Measurements from ENCODE around the gene CNPPD1.

The CNPPD1 gene

DNA sequence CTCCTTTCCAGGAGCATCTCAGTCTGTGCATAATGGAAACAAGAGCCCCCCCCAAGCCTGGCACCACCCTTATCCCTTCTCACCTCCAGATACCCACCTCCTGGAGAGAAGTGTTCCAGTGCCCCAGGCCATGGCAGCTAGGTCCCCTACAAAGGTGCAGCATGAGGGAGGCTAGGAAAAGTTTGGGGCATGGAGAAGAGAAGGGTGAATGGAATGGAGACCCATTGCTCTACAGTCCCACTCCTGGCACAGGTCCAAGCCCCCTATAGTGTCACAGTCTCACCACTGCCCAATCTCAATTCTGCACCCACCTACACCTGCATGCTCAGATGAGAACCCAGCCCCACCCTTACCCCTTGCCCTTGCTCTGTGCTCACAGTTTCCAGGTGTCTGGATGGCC, 7.8 kb downstream of the CNPPD1 start:
- Mint-ChIP-seq H3K4me3 (no peak overlapping the region), H3K9me3 (no peaks in the 10 kb centered on the region), H3K36me3 (peaks cover 19% of the 10 kb centered on the region), H3K27me3 (no peaks in the 10 kb centered on the region), H3K4me1 (peaks cover 9% of the 10 kb centered on the region), H3K27ac (no peak overlapping the region)
- CTCF ChIA-PET, result interaction anchor here (3.6 to 5.6 kb wide), 2 partner anchors 42 to 126 kb away, joined by 33 to 70 read pairs; no protein-coding TSS in a partner anchor
- DNase-seq, result no peak

DNA sequence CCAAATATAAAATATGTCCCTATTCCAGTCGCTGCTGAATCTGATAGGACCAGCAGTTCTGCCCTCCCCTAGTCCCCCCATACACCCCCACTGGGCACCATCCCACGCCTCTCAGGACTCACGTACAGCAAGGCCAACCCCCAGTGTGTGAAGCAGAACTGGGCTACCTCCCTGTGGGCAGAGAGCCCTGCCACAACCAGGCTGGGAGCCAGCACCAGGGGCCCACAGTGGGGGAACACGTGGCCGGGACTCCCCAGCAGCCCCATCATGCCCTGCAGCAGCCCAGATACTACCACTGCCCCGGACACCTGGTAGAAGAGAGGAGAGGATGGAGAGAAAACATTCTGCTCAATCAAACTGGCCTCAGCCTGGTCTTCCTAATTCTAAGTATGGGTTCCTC, 8.2 kb downstream of the CNPPD1 start:
- Mint-ChIP-seq H3K4me1 (peaks cover 8% of the 10 kb centered on the region), H3K36me3 (peaks cover 15% of the 10 kb centered on the region), H3K27me3 (no peaks in the 10 kb centered on the region), H3K4me3 (no peak overlapping the region), H3K27ac (no peak overlapping the region), H3K9me3 (no peaks in the 10 kb centered on the region)
- CTCF ChIA-PET, result no interaction called here
- no peak for DNase-seq

DNA sequence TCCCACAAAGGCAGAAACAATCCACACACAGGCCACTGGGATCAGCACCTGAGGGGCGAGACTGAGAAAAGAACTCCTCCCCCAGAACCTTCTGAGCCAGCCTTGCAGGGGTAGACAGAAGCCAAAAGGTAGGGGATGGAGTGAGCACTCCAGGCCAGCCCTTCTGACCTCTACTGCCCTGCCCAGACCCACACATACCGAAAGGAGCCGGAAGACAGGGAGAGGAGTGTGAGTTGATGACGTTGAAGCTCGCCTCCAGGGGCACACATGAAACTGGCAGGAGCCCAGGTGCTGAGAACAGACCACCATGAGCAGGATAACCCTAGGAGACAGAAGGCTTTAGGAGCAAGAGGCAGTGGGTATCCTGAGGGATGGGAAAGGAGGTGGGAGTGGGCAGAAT, 8.7 kb downstream of the CNPPD1 start:
- peaks cover 12% of the 10 kb centered on the region for H3K36me3 Mint-ChIP-seq
- H3K9me3 Mint-ChIP-seq, result no peaks in the 10 kb centered on the region
- H3K4me3 Mint-ChIP-seq, result no peak overlapping the region
- no peak for DNase-seq
- no peak overlapping the region for H3K27ac Mint-ChIP-seq
- peaks cover 4% of the 10 kb centered on the region for H3K4me1 Mint-ChIP-seq
- CTCF ChIA-PET, result no interaction called here
- H3K27me3 Mint-ChIP-seq, result no peaks in the 10 kb centered on the region

DNA sequence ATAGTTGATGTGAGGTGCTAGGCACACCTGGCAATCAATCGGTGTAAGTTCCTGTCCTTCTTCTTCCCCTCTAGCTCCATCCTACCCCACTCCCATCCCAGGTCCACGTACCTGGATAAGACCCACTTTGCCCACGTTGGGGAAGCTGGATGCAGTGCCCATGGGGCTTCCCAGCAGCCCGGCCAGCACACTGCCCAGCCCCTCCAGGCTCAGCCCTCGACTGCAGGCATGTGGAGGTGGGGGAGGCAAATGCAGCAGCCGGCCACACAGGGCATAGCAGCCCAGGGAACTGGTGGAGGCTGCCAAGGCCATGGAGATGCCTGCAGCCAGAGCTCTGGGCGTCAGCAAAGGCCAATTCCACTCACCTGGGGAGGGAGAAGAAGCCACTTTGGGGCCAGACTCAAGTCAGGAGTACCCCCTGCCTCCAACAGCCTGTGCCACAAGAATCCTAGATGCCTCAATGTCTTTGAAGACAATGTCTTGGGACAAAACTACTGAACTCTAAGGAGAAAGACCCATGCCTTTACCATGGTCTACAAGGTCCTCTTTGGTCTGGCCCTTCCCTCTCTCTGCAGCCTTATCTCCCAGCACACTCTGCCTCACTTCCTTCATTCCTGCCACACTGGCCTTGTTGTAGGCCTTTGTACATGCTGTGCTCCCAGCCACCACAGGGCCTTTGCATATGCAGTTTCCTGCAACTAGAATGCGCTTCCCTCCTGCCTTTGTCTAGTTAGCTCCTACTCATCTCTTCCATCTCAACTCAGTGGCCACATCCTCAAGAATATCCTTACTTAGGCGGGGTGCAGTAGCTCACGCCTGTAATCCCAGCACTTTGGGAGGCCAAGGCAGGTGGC, 11.4 kb downstream of the CNPPD1 start:
- Mint-ChIP-seq H3K36me3 (no peaks in the 10 kb centered on the region), H3K9me3 (no peaks in the 10 kb centered on the region), H3K27me3 (no peaks in the 10 kb centered on the region), H3K4me1 (peaks cover 11% of the 10 kb centered on the region), H3K27ac (no peak overlapping the region), H3K4me3 (no peak overlapping the region)
- CTCF ChIA-PET, result interaction anchor here (1.0 to 3.0 kb wide), 7 partner anchors 9 to 130 kb away, joined by 3 to 9 read pairs (median 4); partner anchors contain the start of gene CNPPD1
- DNase-seq, result no peak

DNA sequence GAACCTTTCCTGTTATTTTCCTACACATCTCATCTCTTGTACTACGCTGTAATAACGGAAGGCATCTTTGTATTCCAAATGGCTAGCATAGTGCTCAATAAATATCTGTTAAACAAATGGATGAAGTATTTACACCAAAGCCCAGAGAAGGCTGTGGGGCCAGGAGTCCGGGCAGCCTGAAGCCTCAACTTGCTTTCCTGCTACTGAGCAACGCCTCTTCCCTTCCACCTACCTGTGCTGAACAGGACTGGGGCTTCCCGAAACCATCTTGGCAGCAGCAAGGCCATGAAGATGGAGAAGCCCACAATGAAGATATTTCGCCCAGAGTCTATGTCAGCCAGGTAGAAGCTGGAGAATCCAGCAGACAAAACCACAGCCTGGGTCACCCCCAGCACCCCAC, 13.6 kb downstream of the CNPPD1 start:
- no peaks in the 10 kb centered on the region for H3K27me3 Mint-ChIP-seq
- CTCF ChIA-PET, result interaction anchor here (0.7 to 2.1 kb wide), 2 partner anchors 9 to 132 kb away, joined by 4 to 9 read pairs; no protein-coding TSS in a partner anchor
- no peaks in the 10 kb centered on the region for H3K9me3 Mint-ChIP-seq
- H3K4me3 Mint-ChIP-seq, result no peak overlapping the region
- DNase-seq, result no peak
- H3K36me3 Mint-ChIP-seq, result peaks cover under 1% of the 10 kb centered on the region
- H3K27ac Mint-ChIP-seq, result no peak overlapping the region
- peaks cover 27% of the 10 kb centered on the region for H3K4me1 Mint-ChIP-seq

DNA sequence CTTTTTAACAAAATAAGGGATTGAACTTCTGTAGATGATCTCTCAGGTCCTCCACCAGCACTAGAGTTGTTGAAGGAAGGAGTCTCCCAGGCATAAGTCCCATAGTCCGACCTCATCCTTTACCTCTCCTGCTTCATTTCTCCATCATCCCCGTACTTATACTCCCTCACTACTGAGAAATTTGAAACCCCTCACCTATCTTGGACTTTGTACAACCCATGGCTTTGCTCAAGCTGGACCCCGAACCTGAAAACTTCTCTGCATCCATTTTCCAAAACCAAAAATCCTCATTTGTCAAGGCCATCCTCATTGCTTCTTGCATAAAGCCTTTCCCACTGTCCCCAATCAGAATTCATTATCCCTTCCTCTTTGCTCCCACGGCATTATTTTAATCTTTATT, 15.6 kb downstream of the CNPPD1 start:
- peaks cover 27% of the 10 kb centered on the region for H3K4me1 Mint-ChIP-seq
- H3K9me3 Mint-ChIP-seq, result no peaks in the 10 kb centered on the region
- H3K4me3 Mint-ChIP-seq, result peak overlapping the region; percentile 90
- no peak overlapping the region for H3K27ac Mint-ChIP-seq
- peaks cover 13% of the 10 kb centered on the region for H3K36me3 Mint-ChIP-seq
- H3K27me3 Mint-ChIP-seq, result no peaks in the 10 kb centered on the region
- no peak for DNase-seq
- CTCF ChIA-PET, result interaction anchor here (3.2 to 3.9 kb wide), 2 partner anchors 10 to 132 kb away, joined by 18 to 50 read pairs; partner anchors contain the start of gene SLC23A3

DNA sequence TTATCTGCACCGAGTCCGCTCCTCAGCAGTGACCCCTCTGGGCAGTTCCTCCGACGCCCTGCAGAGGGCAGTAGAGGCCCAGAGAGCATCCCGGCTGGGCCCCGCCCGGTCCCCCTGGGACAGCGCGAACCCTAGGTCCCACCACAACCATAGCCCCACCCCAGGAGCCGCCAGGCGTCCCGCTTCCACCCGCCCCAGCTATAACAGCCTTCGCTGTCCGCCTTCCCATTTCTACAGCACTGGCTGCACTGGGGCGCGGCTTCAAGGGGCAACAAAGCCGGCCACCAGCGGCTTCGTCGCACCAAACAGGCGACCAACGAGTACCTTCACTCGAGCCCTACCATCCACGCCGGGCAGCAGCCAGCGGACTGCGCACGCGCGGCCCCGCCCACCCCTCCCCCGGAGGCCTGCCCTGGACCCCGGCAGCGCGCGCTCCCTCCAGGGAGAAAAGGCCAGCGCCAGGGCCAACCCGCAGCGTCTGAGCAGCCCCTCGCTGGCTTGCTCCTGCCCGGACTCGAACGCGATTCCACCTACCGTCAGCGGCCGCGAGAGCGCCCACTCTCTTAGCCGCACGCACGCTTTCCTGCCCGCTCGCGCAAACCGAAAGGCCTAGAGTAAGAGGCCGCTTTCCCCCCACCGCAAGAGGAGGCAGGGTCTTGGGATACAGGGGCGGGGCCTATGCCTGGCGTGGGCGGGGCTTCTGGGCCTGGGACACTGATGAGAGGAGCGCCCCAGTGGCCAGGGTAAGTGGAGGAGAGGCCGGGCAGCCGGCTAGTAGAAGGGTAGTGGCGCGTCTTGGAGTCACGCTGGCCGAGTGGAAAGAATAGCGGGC, 16.3 kb downstream of the CNPPD1 start, which contains the start of gene NHEJ1:
Gene NHEJ1 (minus strand): TSS at position 630 of the 832 bp plus-strand sequence. CDS start 2,453 bp downstream, outside the sequence.
- peaks cover 27% of the 10 kb centered on the region for H3K4me1 Mint-ChIP-seq
- DNase-seq, result peak; percentile 95
- peak within 1 kb of the TSS; percentile 97 for H3K27ac Mint-ChIP-seq
- H3K27me3 Mint-ChIP-seq, result no peaks in the 10 kb centered on the region
- no peaks in the 10 kb centered on the region for H3K9me3 Mint-ChIP-seq
- CTCF ChIA-PET, result interaction anchor here (0.8 to 7.3 kb wide), 20 partner anchors 11 to 370 kb away, joined by 3 to 50 read pairs (median 9); partner anchors contain the start of genes ANKZF1, ATG9A, CNPPD1 and CRYBA2
- peaks cover 13% of the 10 kb centered on the region for H3K36me3 Mint-ChIP-seq
- peak within 1 kb of the TSS; percentile 90 for H3K4me3 Mint-ChIP-seq

DNA sequence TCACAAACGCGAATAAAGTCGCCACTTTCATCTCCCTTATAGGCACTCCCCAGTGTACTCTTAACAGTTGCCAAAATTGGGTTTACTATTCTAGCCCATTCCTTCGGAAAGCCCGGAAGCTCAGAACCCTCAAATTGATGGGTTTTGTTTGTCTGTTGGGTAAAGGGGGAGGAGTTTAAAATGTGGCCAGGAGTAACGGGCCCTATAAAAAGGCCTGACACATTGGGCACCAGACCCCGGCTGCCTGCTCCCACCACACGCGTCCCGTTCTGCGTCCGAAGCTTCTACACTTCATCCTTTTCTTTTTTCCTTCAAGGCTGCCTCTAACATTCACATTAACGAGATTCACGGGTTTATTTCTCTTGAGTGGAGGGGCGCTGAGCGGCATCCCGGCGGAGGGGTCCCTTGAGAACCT, 16.9 kb downstream of the CNPPD1 start:
- H3K27ac Mint-ChIP-seq, result peak overlapping the region; percentile 97
- no peak for DNase-seq
- H3K9me3 Mint-ChIP-seq, result no peaks in the 10 kb centered on the region
- peak overlapping the region; percentile 90 for H3K4me3 Mint-ChIP-seq
- H3K36me3 Mint-ChIP-seq, result peaks cover 13% of the 10 kb centered on the region
- no peaks in the 10 kb centered on the region for H3K27me3 Mint-ChIP-seq
- H3K4me1 Mint-ChIP-seq, result peaks cover 27% of the 10 kb centered on the region
- CTCF ChIA-PET, result interaction anchor here (0.8 to 7.3 kb wide), 24 partner anchors 11 to 370 kb away, joined by 3 to 50 read pairs (median 6); partner anchors contain the start of genes ANKZF1, ATG9A, CNPPD1 and CRYBA2

DNA sequence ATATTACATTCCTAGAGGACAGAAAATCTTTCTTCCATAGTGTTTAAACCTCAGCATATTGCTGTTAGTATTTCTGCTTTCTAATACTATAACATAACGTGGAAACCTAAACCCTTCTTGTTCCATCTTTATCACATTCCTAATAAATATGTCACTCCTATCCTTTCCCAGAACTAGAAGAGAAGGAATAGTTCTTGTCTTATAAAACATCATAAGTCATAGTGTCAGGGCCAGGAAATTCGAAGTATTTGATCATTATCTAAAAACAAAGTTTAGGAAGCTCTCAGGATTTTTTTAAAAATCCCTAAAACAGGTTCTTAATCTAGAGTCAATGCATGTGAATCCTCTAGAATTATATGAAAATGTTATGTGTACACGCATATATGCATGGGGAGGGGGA, 18.1 kb downstream of the CNPPD1 start:
- no peak for DNase-seq

DNA sequence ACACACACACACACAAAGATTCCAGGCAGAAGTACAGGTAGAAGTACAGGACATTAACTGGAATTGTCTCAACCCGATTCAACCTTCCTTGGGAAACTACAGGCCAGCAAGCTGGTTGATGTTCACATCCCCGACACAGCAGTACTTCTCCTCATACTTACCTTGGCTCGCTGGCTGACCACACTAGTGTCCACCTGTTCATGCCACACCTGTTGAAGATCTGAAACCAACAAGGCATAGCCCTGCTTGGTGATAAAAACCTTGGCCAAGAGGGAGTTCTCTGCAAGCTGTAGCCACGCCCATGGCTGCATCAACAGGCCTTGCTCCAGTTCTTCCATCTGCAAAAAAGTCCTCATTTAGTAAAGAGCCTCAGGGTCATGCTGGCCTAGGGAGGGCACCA, 18.7 kb downstream of the CNPPD1 start:
- no peak for DNase-seq
- peaks cover 27% of the 10 kb centered on the region for H3K4me1 Mint-ChIP-seq
- no peaks in the 10 kb centered on the region for H3K27me3 Mint-ChIP-seq
- H3K4me3 Mint-ChIP-seq, result no peak overlapping the region
- H3K9me3 Mint-ChIP-seq, result no peaks in the 10 kb centered on the region
- H3K27ac Mint-ChIP-seq, result no peak overlapping the region
- CTCF ChIA-PET, result interaction anchor here (0.9 to 7.3 kb wide), 16 partner anchors 14 to 196 kb away, joined by 3 to 70 read pairs (median 7); partner anchors contain the start of genes CRYBA2, IHH and ZFAND2B
- H3K36me3 Mint-ChIP-seq, result peaks cover 14% of the 10 kb centered on the region

More for the DNA sequence above, 18.1 kb downstream of the CNPPD1 start:
- CTCF ChIA-PET, result interaction anchor here (0.9 to 7.3 kb wide), 18 partner anchors 13 to 195 kb away, joined by 3 to 50 read pairs (median 9); partner anchors contain the start of genes CRYBA2, IHH, SLC23A3 and ZFAND2B
- Mint-ChIP-seq H3K27ac (no peak overlapping the region), H3K36me3 (peaks cover 13% of the 10 kb centered on the region), H3K4me3 (no peak overlapping the region), H3K27me3 (no peaks in the 10 kb centered on the region), H3K9me3 (no peaks in the 10 kb centered on the region), H3K4me1 (peaks cover 27% of the 10 kb centered on the region)

DNA sequence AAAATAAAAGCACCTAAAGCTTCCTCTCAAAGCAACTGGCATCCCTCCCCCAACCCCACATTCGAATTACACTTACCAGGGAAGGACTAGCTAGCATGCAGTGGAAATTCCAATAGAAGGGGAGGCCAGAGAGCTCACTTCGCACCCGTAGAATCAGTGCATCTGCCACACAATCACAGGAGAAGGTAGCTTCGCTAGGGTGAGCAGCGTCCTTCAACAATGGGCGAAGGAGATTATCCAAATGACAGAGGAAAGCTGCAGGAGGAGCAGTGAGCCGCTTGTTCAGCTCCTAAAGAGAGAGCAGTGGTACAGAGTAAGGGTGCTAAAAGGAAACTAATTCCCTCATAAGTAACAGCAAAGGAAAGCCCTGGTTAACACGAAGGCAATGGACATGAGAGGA, 19.3 kb downstream of the CNPPD1 start:
- Mint-ChIP-seq H3K27me3 (no peaks in the 10 kb centered on the region), H3K36me3 (peaks cover 14% of the 10 kb centered on the region), H3K4me3 (no peak overlapping the region), H3K9me3 (no peaks in the 10 kb centered on the region), H3K4me1 (peaks cover 27% of the 10 kb centered on the region), H3K27ac (no peak overlapping the region)
- CTCF ChIA-PET, result interaction anchor here (0.6 to 7.3 kb wide), 13 partner anchors 13 to 178 kb away, joined by 3 to 70 read pairs (median 7); partner anchors contain the start of genes CRYBA2, IHH and ZFAND2B
- DNase-seq, result no peak

DNA sequence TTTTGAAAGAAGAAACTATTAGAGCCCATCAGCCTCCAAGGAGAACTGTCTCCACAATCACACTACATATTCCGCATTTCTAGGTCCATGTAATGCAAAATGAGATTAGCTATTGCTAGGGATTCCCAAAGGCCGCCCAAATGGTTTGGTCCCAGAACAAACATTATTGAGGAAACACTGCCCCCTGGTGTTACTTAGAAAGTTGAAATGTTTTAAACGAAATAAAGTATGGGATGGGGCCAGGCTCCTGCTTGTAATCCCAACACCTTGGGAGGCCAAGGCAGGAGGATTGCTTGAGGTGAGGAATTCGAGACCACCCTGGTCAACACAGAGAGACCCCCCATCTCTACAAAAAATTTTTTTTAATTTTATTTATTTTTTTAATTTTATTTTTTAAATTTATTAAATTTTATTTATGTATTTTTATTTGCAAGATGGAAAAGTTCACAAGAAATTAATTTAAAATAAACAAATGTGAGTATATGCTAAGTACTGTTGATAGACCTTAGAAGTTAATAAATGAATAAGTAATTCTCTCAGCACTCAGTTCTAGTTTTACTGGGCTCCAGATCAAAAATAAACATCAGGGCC, 21.6 kb downstream of the CNPPD1 start:
- H3K36me3 Mint-ChIP-seq, result peaks cover 17% of the 10 kb centered on the region
- H3K27ac Mint-ChIP-seq, result no peak overlapping the region
- no peaks in the 10 kb centered on the region for H3K27me3 Mint-ChIP-seq
- CTCF ChIA-PET, result interaction anchor here (0.6 to 7.3 kb wide), 27 partner anchors 10 to 280 kb away, joined by 3 to 70 read pairs (median 4); partner anchors contain the start of genes CRYBA2 and IHH
- H3K4me1 Mint-ChIP-seq, result peaks cover 15% of the 10 kb centered on the region
- H3K9me3 Mint-ChIP-seq, result no peaks in the 10 kb centered on the region
- no peak overlapping the region for H3K4me3 Mint-ChIP-seq
- peak; percentile 41 for DNase-seq

DNA sequence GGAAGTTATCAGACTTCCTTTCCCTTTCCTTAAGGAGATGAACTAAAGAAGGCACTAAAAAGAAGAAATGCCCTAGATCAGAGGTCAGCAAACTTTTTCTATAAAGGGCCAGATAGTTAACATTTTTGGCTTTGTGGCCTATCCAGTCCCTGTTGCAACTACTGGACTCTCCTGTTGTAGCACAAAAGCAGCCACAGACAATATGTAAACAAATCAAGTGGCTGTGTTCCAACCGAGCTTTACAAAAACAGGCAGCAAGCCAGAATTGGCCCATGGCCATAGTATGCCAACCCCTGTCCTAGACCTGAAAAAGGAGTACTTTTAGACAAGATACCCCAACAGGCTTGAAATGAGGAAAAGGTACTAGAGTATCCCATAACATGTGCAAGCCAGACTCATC, 27.1 kb downstream of the CNPPD1 start:
- peaks cover 19% of the 10 kb centered on the region for H3K36me3 Mint-ChIP-seq
- CTCF ChIA-PET, result interaction anchor here (5.7 kb wide), 1 partner anchor 91 kb away, joined by 47 read pairs; the partner anchor contains the start of gene IHH

More for the DNA sequence above, 27.1 kb downstream of the CNPPD1 start:
- Mint-ChIP-seq H3K4me3 (no peak overlapping the region), H3K9me3 (no peaks in the 10 kb centered on the region), H3K27ac (no peak overlapping the region), H3K27me3 (no peaks in the 10 kb centered on the region), H3K4me1 (no peaks in the 10 kb centered on the region)
- no peak for DNase-seq
